Astrocyte of the cerebellum (primary cell): Measurements from ENCODE around the gene TRPV2.

ENCODE experiments used
- DNase-seq: peaks from one replicate; pipeline ENCODE4 v3.0.0-alpha.2; 2011; ENCODE audit warnings: low read depth
- H3K4me3 ChIP-seq: 2 replicates; pipeline ENCODE4 v1.5.1; 2011; ENCODE audit warnings: mild to moderate bottlenecking, low read depth, low read length, moderate library complexity
- CTCF ChIP-seq: IDR thresholded peaks from 2 replicates; pipeline ENCODE4 v1.5.1; 2012; ENCODE audit warnings: low read length, low read depth, moderate library complexity, mild to moderate bottlenecking; ENCODE audit errors: missing control alignments
- in situ Hi-C: cut with HindIII; loops from 2 replicates; pipeline ENCODE4 v1.10.0; 2017; ENCODE audit warnings: low sequenced_read_pairs

TRPV2 gene, protein sequence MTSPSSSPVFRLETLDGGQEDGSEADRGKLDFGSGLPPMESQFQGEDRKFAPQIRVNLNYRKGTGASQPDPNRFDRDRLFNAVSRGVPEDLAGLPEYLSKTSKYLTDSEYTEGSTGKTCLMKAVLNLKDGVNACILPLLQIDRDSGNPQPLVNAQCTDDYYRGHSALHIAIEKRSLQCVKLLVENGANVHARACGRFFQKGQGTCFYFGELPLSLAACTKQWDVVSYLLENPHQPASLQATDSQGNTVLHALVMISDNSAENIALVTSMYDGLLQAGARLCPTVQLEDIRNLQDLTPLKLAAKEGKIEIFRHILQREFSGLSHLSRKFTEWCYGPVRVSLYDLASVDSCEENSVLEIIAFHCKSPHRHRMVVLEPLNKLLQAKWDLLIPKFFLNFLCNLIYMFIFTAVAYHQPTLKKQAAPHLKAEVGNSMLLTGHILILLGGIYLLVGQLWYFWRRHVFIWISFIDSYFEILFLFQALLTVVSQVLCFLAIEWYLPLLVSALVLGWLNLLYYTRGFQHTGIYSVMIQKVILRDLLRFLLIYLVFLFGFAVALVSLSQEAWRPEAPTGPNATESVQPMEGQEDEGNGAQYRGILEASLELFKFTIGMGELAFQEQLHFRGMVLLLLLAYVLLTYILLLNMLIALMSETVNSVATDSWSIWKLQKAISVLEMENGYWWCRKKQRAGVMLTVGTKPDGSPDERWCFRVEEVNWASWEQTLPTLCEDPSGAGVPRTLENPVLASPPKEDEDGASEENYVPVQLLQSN

GRCh38 chr17:16415031-16415924 lies at the start of gene TRPV2:
Gene TRPV2, plus strand, starts transcription at chr17:16415571. Its CDS starts 2,098 bp downstream, at chr17:16417669.
- TF ChIP-seq CTCF = peak; percentile 24
- DNase-seq = no peak
- H3K4me3 ChIP-seq = peak within 1 kb of the TSS; percentile 46
- in situ Hi-C loops = no loop called here

- no peak for TF ChIP-seq CTCF
- no peak overlapping the region for H3K4me3 ChIP-seq
- in situ Hi-C loops = no loop called here
- no peak for DNase-seq
Measured at GRCh38 chr17:16371742-16372141, 43.6 kb upstream of the TRPV2 start.

- DNase-seq = no peak
- in situ Hi-C loops = no loop called here
- no peak for TF ChIP-seq CTCF
- no peak overlapping the region for H3K4me3 ChIP-seq
Measured at GRCh38 chr17:16374146-16374938, 41.0 kb upstream of the TRPV2 start.

GRCh38 chr17:16377941-16378341 lies 37.4 kb upstream of the TRPV2 start:
- TF ChIP-seq CTCF = no peak
- DNase-seq = no peak
- in situ Hi-C loops = no loop called here
- no peak overlapping the region for H3K4me3 ChIP-seq

GRCh38 chr17:16378636-16379282 lies 36.6 kb upstream of the TRPV2 start:
- H3K4me3 ChIP-seq = no peak overlapping the region
- in situ Hi-C loops = no loop called here
- TF ChIP-seq CTCF = no peak
- no peak for DNase-seq
